ENCODE results near the gene RAB3B.

DNA sequence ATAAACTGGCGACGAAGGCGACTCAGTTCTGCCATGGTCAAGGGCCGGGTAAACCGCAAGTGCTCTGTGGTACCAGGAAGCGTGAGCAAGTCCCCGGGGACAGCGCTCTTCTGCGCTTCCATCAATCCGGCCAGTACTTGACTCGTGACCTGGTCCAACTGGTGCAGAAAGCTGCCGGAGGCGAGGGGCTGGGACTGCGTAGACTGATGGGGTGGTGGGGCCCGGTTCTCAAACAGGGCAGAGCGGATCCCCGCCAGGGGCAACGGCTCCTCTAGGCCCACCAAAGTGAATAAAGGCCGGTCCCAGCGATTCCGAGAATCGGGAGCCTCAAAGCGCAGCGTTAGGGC is 42.3 kb upstream of the RAB3B start:
- TF ChIP-seq POLR2AphosphoS5 (IDR thresholded peaks at IDR 0.05; ENCODE audit: low read depth, low read length) = no peak
- TF ChIP-seq POLR2A (IDR thresholded peaks at IDR 0.05; ENCODE audit: low read depth, low read length) = no peak

Data from GM12892 (cell line).